GM18508 (cell line): ENCODE results near the gene TTF2.
"Not testable (repeated sequence)": the region's sequence is repeated elsewhere in the genome, so short reads cannot be mapped to it uniquely, and the experiment has no call there.

ENCODE experiments used
- ATAC-seq: cut with Tn5 transposase; IDR thresholded peaks from one replicate; pipeline ENCODE4 v1.9.1; 2021; ENCODE audit warnings: moderate number of reproducible peaks; ENCODE audit not compliant: insufficient read depth, unreplicated experiment

TTF2 gene

DNA sequence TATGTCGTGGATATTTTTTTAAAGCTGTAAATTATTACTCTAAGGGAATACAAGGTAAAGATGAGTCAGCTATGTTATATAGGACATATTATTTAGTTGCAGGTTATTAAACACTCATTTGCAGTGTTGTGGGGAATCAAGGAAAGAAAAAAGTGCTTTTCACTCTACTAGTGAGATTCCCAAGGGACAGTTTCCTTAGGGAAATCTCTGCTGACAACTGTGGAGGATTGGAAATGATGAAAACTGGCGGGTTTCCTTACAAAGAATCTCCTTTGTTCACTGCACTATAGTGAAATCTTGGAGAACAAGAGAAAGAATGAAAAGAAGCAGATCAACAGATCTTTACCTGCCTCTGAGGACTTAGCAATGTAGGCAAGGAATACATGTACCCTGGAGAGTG is 85.9 kb downstream of the TTF2 start:
- ATAC-seq = no peak

DNA sequence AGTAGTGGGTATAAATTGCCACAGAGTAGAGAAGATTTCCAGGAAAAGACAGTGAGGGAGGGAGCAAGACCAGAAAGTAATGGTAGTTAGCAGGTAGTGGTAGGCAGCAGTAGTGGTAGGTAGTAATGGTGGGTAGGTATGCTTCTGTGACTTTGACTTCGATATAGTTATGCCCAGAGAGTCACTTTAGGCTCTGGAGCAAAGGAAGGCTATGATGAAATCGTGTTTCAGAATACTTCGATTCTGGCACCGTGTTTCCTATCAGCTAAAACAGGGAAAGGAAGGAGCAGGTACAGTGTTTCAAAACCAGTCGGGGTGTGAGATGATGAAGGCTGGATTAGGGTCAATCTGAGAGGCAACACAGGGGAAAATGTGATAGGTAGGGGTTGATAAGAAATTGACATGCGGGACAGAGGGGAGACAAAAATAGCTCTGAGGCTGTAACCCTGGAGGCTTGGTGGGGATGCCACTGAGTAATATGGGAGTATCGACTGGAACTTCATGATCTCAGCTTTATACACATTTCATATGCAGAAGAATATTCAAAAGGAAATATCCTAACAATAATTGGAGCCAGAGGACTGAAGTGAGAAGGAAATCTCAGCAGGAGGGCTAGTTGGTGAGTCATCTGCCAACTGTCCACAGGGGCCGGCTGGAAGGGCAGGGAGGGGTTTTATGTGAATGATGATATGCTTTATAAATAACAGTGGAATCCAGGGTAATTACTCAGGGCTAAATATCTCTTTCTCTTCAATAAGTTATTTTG is 86.6 kb downstream of the TTF2 start:
- no peak for ATAC-seq

GRCh38 chr1:117147341-117147831 is 87.3 kb downstream of the TTF2 start:
- ATAC-seq = no peak

GRCh38 chr1:117147856-117148588 is 87.9 kb downstream of the TTF2 start:
- ATAC-seq = no peak

DNA sequence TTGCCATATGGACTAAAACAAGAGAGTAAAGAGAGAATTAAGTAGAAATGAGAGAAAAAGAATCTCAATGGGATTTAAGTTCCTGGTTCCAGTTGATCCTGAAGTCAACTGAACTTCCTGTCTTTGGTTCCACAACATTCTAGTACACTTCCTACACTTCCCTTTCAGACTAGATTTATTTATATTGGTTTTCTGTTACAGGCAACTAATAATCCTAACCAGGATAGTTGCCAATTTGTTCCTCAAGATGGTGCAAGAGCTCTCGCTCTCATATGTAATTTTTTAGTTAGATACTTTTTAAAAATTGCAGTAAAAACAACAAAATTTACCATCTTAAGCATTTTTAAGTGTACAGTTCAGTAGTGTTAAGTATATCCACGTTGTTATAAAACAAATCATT is 90.2 kb downstream of the TTF2 start:
- no peak for ATAC-seq

DNA sequence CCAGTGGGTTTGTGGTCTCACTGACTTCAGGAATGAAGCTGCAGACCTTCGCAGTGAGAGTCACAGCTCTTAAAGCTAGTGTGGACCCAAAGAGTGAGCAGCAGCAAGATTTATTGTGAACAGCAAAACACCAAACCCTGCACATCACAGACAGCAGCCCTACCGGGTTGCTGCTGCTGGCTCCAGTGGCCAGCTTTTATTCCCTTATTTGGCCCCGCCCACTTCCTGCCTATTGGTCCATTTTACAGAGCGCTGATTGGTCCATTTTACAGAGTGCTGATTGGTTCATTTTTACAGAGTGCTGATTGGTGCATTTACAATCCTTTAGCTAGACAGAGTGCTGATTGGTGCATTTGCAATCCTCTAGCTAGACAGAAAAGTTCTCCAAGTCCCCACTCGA is 91.2 kb downstream of the TTF2 start:
- not testable (repeated sequence) for ATAC-seq
